Dermis blood vessel endothelial cell (primary cell): Measurements from ENCODE around the gene DEFB132. TPM values are rescaled to one million over a fixed set of nuclear protein-coding genes. Genes with fewer than 3 reads are reported as not detected.
A peak's percentile ranks its signal among the peaks of the same experiment; 100 is the strongest.

Source experiments
- DNase-seq: peaks from one replicate; pipeline ENCODE4 v3.0.0; 2010
- total RNA-seq: library from RNA; depleted of rRNA; stranded (reverse); fragments of >200 nt; gene quantifications from 2 replicates; pipeline ENCODE4 v1.2.3, GENCODE V29; 2014

The DEFB132 gene
- total RNA-seq, 1 donor from 2014 or later = not detected

DNA sequence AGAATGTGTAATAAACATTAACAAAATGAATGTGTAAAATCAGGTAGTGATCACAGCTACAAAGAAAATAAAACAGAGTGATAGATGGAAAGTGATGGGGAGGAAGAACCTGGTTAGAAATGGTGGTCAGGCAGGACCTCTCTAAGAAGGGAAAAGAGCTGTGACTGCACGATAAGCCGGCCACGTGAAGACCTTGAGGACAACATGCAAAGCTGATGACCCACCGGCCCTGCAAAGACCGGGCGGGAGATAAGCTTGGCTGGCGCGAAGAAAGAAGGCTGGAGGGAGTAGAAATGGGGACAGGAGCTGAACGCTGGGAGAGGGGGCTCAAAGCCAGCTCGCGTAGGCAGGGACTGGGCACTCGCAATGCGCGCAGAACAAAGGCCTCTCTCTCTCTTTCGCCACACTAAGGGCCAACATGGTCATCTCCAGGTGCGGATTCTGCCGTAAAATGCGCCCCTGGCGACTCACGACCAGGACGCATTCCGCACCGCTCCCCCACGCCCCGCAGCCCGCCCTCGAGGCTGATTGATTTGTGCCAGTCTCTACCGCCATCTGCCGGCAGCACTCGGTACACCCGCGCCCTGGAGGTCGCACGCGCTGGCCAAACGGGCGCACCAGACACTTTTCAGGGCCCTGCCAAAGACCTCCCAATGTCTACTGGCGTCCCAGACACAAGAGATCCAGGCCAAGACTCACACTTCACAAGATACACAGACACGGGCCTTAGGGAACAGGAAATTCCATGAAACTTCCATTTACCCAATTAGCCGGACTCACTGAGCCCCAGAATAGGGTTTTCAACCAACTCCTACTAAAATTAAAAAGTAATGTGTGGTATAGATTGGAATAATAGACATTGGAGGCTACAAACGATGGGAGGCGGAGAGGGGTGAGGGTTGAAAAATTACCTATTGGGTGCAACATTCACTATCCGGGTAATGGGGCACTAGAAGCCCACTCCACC, 9.4 kb downstream of the DEFB132 start:
- DNase-seq = peak; percentile 89

DNA sequence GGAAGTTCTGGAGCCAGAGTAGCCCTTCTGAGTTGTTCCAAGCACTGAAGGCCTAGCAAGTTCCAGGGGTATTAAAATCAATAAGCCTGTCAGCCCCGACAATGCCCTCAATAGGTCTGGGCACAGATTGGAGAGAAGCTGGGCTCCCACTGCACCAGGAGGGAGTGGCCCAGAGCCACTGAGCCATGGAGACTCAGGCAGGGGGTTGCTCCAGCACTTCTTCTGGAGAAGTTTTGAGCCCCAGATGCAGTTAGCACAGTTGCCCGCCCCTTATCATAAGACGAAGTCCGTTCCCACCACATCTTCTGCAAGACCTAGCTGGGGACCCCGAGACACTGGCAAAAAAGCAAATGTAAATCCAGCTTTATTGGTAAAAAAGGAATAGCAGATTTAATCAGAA, 13.0 kb downstream of the DEFB132 start:
- no peak for DNase-seq

GRCh38 chr20:271069-271468, 13.5 kb downstream of the DEFB132 start:
- DNase-seq = no peak

DNA sequence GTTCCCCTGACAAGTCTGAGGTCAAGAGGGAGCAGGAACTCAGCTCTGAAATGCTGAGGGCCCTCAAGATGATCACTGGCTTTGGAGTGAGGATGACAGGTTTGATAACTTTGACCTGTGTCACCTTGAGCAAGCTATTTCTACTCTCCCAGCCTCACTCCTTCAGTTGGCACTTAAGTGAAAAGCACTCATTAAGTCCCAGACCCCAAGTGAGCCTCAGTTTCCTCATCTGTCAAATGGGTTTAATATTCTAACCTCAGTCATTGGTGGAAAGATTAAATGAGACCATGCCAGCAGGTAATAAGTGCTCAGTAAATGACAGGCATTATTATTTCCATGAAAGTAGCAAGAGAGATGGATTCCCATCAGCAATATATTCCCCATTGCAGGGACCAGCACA, 14.0 kb downstream of the DEFB132 start:
- DNase-seq = no peak

DNA sequence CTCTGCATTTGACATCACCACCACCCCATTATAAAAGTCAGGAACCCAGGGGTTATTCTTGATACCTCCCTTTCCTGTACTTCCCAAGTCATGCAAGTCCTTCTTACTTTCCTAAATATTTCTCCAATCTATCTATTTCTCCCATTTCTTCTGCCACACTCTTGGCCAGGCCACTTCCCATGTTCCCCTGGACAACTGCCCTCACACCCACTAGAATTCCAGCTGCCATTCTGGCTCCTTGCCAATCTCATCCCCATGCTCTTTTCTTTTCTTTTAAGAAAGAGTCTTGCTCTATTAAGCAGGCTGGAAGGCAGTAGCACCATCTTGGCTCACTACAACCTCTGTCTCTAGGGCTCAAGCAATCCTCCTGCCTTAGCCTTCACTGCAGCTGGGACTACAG, 15.2 kb downstream of the DEFB132 start:
- no peak for DNase-seq

DNA sequence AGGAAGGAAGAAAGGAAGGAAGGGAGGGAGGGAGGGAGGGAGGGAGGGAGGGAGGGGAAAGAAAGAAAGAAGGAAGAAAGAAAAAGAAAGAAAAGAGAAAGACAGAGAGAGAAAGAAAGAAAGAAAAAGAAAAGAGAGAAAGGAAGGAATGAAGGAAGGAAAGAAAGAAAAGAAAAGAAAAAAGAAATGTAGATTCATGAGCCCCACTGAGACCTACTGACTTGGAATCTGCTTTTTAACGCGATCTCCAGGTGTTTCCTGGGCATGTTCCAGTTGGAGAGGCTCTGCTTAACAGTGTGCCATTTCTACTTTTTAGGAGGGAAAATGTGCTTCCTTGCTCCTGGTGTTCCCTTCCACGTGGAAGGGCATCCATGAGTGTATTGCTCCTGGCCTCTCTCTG, 16.4 kb downstream of the DEFB132 start:
- no peak for DNase-seq

- no peak for DNase-seq
Observed at GRCh38 chr20:275791-276190, 18.3 kb downstream of the DEFB132 start.

GRCh38 chr20:276620-277495, 19.3 kb downstream of the DEFB132 start:
- no peak for DNase-seq

GRCh38 chr20:277496-277781, 19.9 kb downstream of the DEFB132 start:
- no peak for DNase-seq

GRCh38 chr20:278181-278580, 20.7 kb downstream of the DEFB132 start:
- no peak for DNase-seq

DNA sequence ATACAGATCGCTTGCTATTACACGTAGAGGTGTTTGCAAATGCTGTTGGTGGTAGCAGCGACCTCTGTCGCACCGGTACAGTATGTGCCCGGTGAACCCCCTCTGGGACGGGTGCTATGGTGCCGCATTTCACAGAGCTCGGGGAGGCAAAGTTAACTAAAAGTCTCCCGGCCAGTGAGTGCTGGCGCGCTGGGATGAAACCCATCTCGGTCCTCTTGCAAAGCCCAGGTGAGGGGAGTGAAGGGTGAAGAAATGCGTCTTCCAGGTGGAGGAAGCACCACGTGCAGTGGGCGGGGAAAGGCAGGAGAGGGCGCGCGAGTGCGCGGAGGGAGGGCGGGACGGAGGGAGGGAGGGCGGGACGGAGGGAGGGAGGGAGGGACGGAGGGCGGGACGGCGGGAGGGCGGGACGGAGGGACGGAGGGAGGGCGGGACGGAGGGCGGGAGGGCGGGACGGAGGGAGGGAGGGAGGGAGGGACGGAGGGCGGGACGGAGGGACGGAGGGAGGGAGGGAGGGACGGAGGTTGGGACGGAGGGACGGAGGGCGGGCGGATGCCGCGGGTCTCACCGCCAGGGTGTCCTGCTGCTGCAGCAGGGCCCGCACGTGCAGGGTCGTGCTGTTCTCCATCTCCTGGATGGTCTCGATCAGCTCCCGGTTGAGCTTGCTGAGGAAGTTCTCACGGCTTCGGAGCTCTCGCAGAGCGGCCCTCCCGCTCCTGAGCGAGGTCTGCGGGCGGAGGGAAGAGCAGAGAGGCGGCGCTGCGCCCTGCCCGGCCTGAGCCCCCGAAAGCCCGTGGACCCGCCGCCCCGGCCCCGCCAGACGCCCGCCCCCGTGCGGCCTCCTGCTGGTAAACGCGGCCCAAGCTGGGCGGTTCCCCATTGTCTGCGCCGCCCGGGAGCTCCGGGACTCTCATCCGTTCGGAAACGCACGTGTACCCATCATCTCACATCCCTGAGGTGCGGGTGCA, 21.4 kb downstream of the DEFB132 start:
- peak; percentile 67 for DNase-seq

DNA sequence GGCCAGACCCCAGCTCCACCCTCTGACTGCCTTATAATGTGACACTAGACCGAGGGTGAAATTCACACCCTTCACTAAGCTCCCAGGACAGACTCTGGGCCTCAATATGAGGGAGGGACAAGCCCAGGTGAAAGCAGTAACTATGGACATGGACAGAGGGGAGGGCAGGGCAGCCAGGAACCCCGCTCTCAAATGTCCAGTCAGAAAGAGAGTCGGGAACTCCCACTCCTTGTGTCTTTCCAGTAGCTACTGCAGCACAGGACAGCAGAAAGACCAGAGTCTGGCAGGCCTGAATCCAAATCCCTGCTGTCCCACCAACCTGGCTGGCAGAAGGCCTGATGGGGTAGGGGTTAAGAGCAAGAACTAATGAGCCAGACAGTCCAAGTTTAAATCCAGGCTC, 26.6 kb downstream of the DEFB132 start:
- no peak for DNase-seq

DNA sequence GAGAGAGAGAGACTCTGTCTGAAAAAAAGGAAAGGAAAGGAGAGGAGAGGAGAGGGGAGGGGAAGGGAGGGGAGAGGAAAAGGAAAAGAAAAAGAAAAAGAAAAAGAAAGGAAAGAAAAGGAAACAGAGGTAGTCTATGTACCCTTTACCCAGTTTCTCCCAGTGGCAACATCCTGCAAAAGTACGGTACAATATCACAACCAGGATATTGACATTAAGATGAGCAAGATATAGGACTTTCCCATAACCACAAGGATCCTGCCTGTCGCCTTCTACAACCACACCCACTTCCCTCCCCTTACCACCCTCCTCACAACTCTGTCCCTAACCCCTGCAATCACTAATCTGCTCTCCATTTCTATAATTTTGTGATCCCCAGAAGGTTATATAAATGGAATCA, 29.0 kb downstream of the DEFB132 start:
- no peak for DNase-seq

GRCh38 chr20:288956-289692, 31.6 kb downstream of the DEFB132 start:
- DNase-seq = peak; percentile 25

DNA sequence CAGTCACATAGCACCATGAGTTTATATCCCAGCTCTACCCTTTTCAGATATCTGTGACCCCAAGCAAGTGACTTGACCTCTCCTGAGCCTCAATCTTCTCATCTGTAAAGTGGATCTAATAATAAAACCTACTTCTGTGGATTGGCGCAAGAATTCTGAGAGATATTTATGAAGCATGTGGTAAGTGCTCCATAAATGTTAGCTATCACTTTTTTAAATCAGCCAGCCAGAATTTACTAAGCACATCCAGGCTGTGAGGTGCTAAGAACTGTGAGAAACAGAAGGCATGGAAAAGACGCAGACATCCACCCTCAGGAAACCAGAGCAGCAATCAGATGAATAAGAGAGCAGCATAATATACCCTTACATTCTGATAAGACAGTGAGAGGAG, 32.2 kb downstream of the DEFB132 start:
- DNase-seq = no peak

DNA sequence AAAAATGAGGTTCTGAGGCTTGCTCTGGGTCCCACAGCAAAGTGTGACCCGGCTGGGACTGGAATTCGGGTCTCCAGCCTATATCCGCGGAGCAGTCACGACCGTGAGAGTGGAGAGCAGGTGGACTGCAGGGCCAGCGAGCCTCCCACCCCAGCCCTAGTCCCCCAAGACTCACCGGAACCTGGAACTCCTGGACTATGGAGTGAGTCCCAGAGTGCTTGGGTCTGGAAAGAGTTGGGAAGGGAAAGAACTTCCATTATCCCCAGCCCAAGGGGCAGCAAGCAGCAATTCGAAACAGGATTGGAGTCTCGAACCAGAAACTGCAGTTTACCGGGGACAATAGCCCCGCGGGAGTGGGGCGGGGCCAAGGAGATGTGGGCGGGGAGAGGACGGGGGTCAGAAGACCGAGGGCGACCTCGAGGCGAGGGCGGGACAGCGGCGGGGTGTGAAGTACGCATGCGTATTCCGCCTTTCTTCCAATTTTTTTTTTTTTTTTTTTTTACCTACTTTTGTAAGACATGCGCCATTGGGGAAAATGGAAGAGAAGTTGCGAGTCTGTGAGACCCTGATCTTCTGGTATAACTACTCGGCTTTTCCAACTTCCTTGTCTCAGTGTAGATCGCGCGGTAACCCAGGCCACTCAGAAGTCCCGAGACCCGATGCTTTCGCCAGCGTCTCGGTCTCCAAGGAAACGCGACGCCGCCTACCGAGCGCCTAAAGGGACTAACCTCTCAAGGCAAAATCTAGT, 32.7 kb downstream of the DEFB132 start, which contains the start of gene C20orf96:
Gene C20orf96, minus strand, starts transcription at position 667 of the 748 bp plus-strand sequence. Its CDS starts 140 bp downstream, at position 527.
- DNase-seq = peak; percentile 96

DNA sequence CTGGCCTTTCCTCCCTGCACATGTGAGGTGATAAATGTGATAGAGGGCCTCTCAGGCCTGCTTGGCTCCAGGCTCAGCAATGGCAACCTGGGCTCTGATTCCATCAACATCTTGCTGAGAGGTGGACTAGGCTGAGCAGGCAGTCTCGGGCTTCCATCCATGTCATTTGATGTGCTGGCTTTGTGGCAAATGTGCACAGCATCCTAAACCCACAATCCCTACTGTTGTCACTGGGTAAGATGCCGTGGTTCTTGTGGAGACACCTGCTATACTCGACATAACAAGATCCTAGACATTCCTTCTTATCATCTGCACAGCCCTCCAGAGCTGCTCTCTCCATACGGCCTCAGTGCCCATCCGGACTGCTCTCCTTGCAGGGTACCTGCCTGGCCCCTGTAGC, 37.1 kb downstream of the DEFB132 start:
- DNase-seq = no peak

DNA sequence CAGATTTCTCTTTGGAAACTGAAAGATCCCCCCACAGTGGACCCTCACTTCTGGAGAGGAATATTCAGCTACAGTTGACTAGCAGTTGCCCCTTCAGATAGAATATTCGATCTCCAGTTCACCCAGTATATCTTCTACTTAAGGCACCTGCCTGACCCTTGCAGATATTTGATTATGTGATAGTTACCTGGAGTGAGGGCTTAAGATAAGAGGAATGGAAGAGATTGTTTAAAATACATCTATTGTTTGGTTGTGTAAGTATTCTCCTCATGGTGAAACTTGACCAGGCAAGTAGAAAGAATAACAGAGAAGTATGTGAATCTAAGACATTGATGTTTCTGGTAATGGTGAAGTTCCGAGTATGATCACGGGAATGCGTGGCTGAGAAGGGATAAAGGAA, 38.3 kb downstream of the DEFB132 start:
- DNase-seq = no peak

DNA sequence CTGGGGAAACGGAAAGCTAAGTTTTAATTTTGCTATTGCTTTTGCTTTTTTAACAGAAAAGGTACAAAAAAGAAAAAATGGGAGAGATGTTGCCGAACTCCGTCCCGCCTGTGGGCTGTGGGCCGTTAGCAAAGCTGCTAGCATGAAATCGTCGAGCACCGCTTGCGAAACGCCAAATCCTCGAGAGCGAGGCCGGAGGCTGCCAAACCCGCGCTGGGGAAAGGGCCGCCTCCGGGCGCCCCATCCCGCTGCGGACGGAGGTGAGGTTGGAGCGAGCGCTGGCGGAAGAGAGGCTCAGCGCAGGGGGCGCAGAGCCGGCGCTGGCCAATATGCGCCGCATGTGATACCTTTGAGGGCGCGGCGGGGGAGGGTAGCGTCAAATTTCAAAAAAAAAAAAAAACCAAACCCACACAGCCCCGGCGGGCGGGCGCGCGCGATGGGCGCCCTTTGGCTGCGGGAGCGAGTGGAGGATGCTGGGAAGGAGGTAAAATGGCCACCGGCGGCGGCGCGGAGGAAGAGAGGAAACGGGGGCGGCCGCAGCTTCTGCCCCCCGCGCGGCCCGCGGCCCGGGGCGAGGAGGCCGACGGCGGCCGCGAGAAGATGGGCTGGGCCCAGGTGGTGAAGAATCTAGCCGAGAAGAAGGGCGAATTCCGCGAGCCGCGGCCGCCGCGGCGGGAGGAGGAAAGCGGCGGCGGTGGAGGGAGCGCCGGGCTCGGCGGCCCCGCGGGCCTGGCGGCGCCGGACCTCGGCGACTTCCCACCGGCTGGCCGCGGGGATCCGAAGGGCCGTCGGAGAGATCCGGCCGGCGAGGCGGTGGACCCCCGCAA, 39.8 kb downstream of the DEFB132 start, which contains the start of gene ZCCHC3:
Gene ZCCHC3, plus strand, starts transcription at position 473 of the 827 bp plus-strand sequence. Its CDS starts 17 bp downstream, at position 490.
- DNase-seq = peak; percentile 90
